Neuronal stem cell (in vitro differentiated cells): ENCODE measurements around the gene GLIS1.

ENCODE experiments used
- DNase-seq: peaks from one replicate; pipeline ENCODE4 v3.0.0-alpha.2; 2013; ENCODE audit warnings: low spot score
- H2AFZ ChIP-seq: one replicate; pipeline ENCODE4 v1.6.1; 2013; ENCODE audit warnings: mild to moderate bottlenecking, low read length, inconsistent platforms
- H2AK5ac ChIP-seq: 2 replicates; pipeline ENCODE4 v1.6.1; 2013; ENCODE audit warnings: low read depth, mild to moderate bottlenecking, inconsistent platforms, low read length, moderate library complexity, mixed read lengths
- H2BK120ac ChIP-seq: 2 replicates; pipeline ENCODE4 v1.6.1; 2013; ENCODE audit warnings: low read depth, mild to moderate bottlenecking, inconsistent platforms, low read length, moderate library complexity, mixed read lengths
- H2BK12ac ChIP-seq: one replicate; pipeline ENCODE4 v1.6.1; 2013; ENCODE audit warnings: low read length, inconsistent platforms
- H2BK15ac ChIP-seq: 2 replicates; pipeline ENCODE4 v1.6.1; 2013; ENCODE audit warnings: mild to moderate bottlenecking, low read length, inconsistent platforms, mixed read lengths
- H2BK5ac ChIP-seq: one replicate; pipeline ENCODE4 v1.6.1; 2013; ENCODE audit warnings: inconsistent platforms, mild to moderate bottlenecking, low read length, moderate library complexity
- H3K14ac ChIP-seq: one replicate; pipeline ENCODE4 v1.6.1; 2013; ENCODE audit warnings: low read length, inconsistent platforms
- H3K18ac ChIP-seq: 2 replicates; pipeline ENCODE4 v1.6.1; 2013; ENCODE audit warnings: low read length, inconsistent platforms
- H3K23ac ChIP-seq: 2 replicates; pipeline ENCODE4 v1.6.1; 2013; ENCODE audit warnings: low read depth, mild to moderate bottlenecking, mixed read lengths, low read length, inconsistent platforms; ENCODE audit not compliant: poor library complexity
- H3K27ac ChIP-seq: replicated peaks from 3 replicates; pipeline ENCODE4 v1.5.1; 2013; ENCODE audit warnings: low read length, inconsistent platforms
- H3K27me3 ChIP-seq, 3 experiments: 2 replicates each; pipeline ENCODE4 v1.6.1; 2013; ENCODE audit warnings: low read length in 3 of 3, mild to moderate bottlenecking in 2 of 3, inconsistent platforms in 1 of 3, low read depth in 1 of 3, mixed read lengths in 1 of 3, moderate library complexity in 1 of 3; ENCODE audit not compliant: control insufficient read depth in 3 of 3, insufficient read depth in 3 of 3
- H3K36me3 ChIP-seq, 2 donors: replicated peaks in 1 of 2; 2 replicates each; pipeline ENCODE4 v1.6.1; 2013; ENCODE audit warnings: low read length in 2 of 2; ENCODE audit not compliant: control insufficient read depth in 2 of 2, insufficient read depth in 2 of 2
- H3K4ac ChIP-seq: 2 replicates; pipeline ENCODE4 v1.6.1; 2013; ENCODE audit warnings: inconsistent platforms, mild to moderate bottlenecking, low read length, moderate library complexity
- H3K4me1 ChIP-seq, 2 donors: 1 replicate in 1 of 2; 2 replicates in 1 of 2; pipeline ENCODE4 v1.6.1; 2013; ENCODE audit warnings: low read length in 2 of 2, low read depth in 1 of 2; ENCODE audit not compliant: control insufficient read depth in 2 of 2, insufficient read depth in 1 of 2
- H3K4me2 ChIP-seq: one replicate; pipeline ENCODE4 v1.6.1; 2013; ENCODE audit warnings: mild to moderate bottlenecking, low read length, inconsistent platforms; ENCODE audit not compliant: insufficient read depth, poor library complexity, severe bottlenecking
- H3K4me3 ChIP-seq, 2 donors: 2 replicates each; pipeline ENCODE4 v1.5.1; 2013; ENCODE audit warnings: low read length in 2 of 2, mild to moderate bottlenecking in 2 of 2, inconsistent platforms in 1 of 2, moderate library complexity in 1 of 2
- H3K79me1 ChIP-seq: one replicate; pipeline ENCODE4 v1.6.1; 2013; ENCODE audit warnings: low read depth, mild to moderate bottlenecking, inconsistent platforms, low read length, moderate library complexity
- H3K9ac ChIP-seq: one replicate; pipeline ENCODE4 v1.6.1; 2013; ENCODE audit warnings: mild to moderate bottlenecking, low read depth, low read length, inconsistent platforms; ENCODE audit not compliant: poor library complexity
- H3K9me3 ChIP-seq, 2 donors: replicated peaks in 1 of 2; 2 replicates each; pipeline versions ENCODE3 to v1.6.1; 2013; ENCODE audit warnings: low read length in 2 of 2, mild to moderate bottlenecking in 2 of 2, inconsistent platforms in 1 of 2, low read depth in 1 of 2, mixed read lengths in 1 of 2, moderate library complexity in 1 of 2; ENCODE audit not compliant: control insufficient read depth in 2 of 2, insufficient read depth in 1 of 2
- H4K8ac ChIP-seq: one replicate; pipeline ENCODE4 v1.6.1; 2013; ENCODE audit warnings: low read depth, mild to moderate bottlenecking, inconsistent platforms, low read length, moderate library complexity
- H4K91ac ChIP-seq: one replicate; pipeline ENCODE4 v1.6.1; 2013; ENCODE audit warnings: low read length, low read depth, mild to moderate bottlenecking, inconsistent platforms; ENCODE audit not compliant: poor library complexity
- WGBS, 2 donors: extraction: QIAGEN DNeasy Blood & Tissue Kit; methylation state at CpG; one replicate each; pipeline ENCODE4 v1.1.7; 2013; ENCODE audit warnings: missing lambda C conversion rate in 2 of 2, mixed read lengths in 1 of 2; ENCODE audit not compliant: insufficient read length in 2 of 2, insufficient replicate concordance in 1 of 2; ENCODE audit errors: extremely low coverage in 2 of 2; 5-methylcytosine and 5-hydroxymethylcytosine counted together

The GLIS1 gene

GRCh38 chr1:53562981-53563379 is 176.0 kb downstream of the GLIS1 start:
- H3K14ac ChIP-seq: no peak overlapping the region
- H3K79me1 ChIP-seq: no peaks in the 10 kb centered on the region
- no CpG with 5 or more reads among the region's 3 CpGs for WGBS, 2 donors
- no peak overlapping the region for H3K4me2 ChIP-seq
- no peak overlapping the region for H2BK120ac ChIP-seq
- H3K18ac ChIP-seq: no peak overlapping the region
- H2BK15ac ChIP-seq: no peak overlapping the region
- H2AK5ac ChIP-seq: no peak overlapping the region
- H4K91ac ChIP-seq: no peak overlapping the region
- H3K9me3 ChIP-seq: no peaks in the 10 kb centered on the region
- peaks cover 0 to 26% (median 0%) of the 10 kb centered on the region in 3 experiments for H3K27me3 ChIP-seq
- H3K4ac ChIP-seq: no peak overlapping the region
- DNase-seq: no peak
- no peak overlapping the region for H2BK12ac ChIP-seq
- no peak overlapping the region for H3K9ac ChIP-seq
- peaks cover 0 to 7% of the 10 kb centered on the region in 2 donors for H3K4me1 ChIP-seq
- H3K36me3 ChIP-seq: no peaks in the 10 kb centered on the region
- no peak overlapping the region for H4K8ac ChIP-seq
- H2AFZ ChIP-seq: no peak overlapping the region
- H3K27ac ChIP-seq: no peak overlapping the region
- no peak overlapping the region for H2BK5ac ChIP-seq
- H3K4me3 ChIP-seq: no peak overlapping the region
- no peak overlapping the region for H3K23ac ChIP-seq

- no peak overlapping the region for H4K91ac ChIP-seq
- H3K79me1 ChIP-seq: no peaks in the 10 kb centered on the region
- no peak overlapping the region for H4K8ac ChIP-seq
- no peak overlapping the region for H3K27ac ChIP-seq
- H3K36me3 ChIP-seq: no peaks in the 10 kb centered on the region
- no peak overlapping the region for H2AFZ ChIP-seq
- H3K4me1 ChIP-seq: peaks cover 0 to 9% of the 10 kb centered on the region in 2 donors
- no peak overlapping the region for H3K23ac ChIP-seq
- H3K18ac ChIP-seq: no peak overlapping the region
- no peak overlapping the region for H3K4me2 ChIP-seq
- H2AK5ac ChIP-seq: no peak overlapping the region
- H3K4ac ChIP-seq: no peak overlapping the region
- no peak overlapping the region for H2BK120ac ChIP-seq
- no peak for DNase-seq
- no CpG with 5 or more reads among the region's 14 CpGs for WGBS, 2 donors
- no peaks in the 10 kb centered on the region for H3K9me3 ChIP-seq
- H2BK12ac ChIP-seq: no peak overlapping the region
- H3K9ac ChIP-seq: no peak overlapping the region
- no peak overlapping the region for H3K4me3 ChIP-seq
- H2BK15ac ChIP-seq: no peak overlapping the region
- no peak overlapping the region for H3K14ac ChIP-seq
- no peak overlapping the region for H2BK5ac ChIP-seq
- peaks cover 0 to 26% (median 0%) of the 10 kb centered on the region in 3 experiments for H3K27me3 ChIP-seq
Observed at GRCh38 chr1:53562291-53562980, 176.5 kb downstream of the GLIS1 start.

GRCh38 chr1:53561503-53562105 is 177.4 kb downstream of the GLIS1 start:
- H3K27ac ChIP-seq: no peak overlapping the region
- H3K79me1 ChIP-seq: peaks cover under 1% of the 10 kb centered on the region
- peaks cover 0 to 9% of the 10 kb centered on the region in 2 donors for H3K4me1 ChIP-seq
- no peak overlapping the region for H3K4me3 ChIP-seq
- H2AK5ac ChIP-seq: no peak overlapping the region
- H3K18ac ChIP-seq: no peak overlapping the region
- no peak overlapping the region for H3K4me2 ChIP-seq
- no peak overlapping the region for H2BK120ac ChIP-seq
- no peak overlapping the region for H2BK5ac ChIP-seq
- no peak overlapping the region for H2AFZ ChIP-seq
- H3K36me3 ChIP-seq: no peaks in the 10 kb centered on the region
- no CpG with 5 or more reads among the region's 11 CpGs for WGBS, 2 donors
- peaks cover 0 to 4% of the 10 kb centered on the region in 2 donors for H3K9me3 ChIP-seq
- H2BK15ac ChIP-seq: no peak overlapping the region
- no peak overlapping the region for H3K4ac ChIP-seq
- H4K8ac ChIP-seq: no peak overlapping the region
- H4K91ac ChIP-seq: no peak overlapping the region
- no peak for DNase-seq
- no peak overlapping the region for H3K9ac ChIP-seq
- no peak overlapping the region for H3K14ac ChIP-seq
- H3K27me3 ChIP-seq: peaks cover 0 to 26% (median 0%) of the 10 kb centered on the region in 3 experiments
- H2BK12ac ChIP-seq: no peak overlapping the region
- H3K23ac ChIP-seq: no peak overlapping the region
